Measurements from ENCODE around the gene LTBR.

- TF ChIP-seq EZH2 (IDR thresholded peaks at IDR 0.05) (no peak), POLR2AphosphoS5 (IDR thresholded peaks at IDR 0.05; ENCODE audit: borderline replicate concordance, low read depth, low read length) (no peak)
Measured at GRCh38 chr12:6374028-6374785, 9.8 kb upstream of the LTBR start.

All from SK-N-MC (cell line).